RKO (cell line): ENCODE data around the gene NCAPD2.
"Not testable (repeated sequence)": the region's sequence is repeated elsewhere in the genome, so short reads cannot be mapped to it uniquely, and the experiment has no call there.

Source experiments
- DNase-seq: peaks from one replicate; pipeline ENCODE4 v3.0.0-alpha.2; 2016; ENCODE audit warnings: low spot score

NCAPD2 gene

GRCh38 chr12:6497291-6497690 lies 3.4 kb downstream of the NCAPD2 start:
- DNase-seq, result not testable (repeated sequence)

DNA sequence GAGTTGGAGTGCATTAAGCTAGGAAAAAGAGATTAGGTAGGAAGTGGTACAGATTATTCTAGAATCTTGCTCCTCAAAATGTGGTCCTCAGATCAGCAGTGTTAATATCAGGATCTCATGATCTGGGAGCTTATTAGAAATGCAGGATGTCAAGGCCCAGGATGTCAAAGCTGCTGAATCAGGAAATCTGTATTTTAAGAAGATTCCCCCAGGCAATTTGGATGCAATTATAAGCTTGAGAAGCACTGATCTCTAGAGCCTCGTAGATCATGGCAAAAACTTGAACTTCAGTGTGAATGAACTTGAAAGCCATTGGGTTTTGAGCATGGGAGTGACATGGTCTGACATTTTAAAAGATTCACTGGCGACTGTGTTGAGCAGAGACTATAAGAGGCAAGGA lies 6.6 kb downstream of the NCAPD2 start:
- no peak for DNase-seq

DNA sequence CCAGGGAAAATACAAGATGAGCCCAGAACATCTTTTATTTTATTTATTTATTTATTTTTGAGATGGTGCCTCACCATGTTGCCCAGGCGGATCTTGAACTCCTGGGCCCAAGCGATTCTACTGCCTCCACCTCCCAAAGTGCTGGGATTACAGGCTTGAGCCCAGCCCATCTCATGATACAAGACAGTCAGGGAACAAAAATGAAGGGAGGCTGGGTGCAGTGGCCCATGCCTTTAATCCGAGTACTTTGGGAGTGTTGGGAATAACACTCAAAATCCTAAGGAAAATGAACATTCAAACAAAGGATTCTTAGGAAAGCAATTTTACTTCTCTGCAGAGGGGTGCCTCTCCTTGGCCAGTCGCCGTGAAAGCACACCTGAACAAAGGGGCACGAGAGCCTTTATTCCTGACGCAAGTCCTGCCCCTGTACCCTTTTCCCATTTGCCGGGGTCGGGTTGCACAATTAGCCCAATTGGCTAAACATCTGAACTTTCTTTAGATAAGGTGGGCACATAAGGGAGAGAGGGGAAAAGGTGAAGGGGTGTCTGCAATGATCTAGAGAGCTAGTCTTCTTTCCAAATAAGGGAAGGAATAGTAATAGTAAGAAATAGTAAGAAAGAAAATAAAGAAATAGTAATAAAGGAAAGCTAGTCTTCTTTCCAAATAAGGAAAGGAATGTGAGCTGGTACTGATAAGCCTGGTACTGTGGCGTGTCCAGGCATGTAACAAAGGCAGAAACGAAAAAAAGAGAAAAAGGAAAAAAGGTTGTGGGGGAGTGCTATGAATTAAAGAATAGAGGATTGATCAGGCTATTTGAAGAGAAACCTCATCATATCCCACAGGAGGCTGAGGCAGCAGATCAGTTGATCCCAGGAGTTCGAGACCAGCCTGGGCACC lies 13.4 kb downstream of the NCAPD2 start:
- no peak for DNase-seq

GRCh38 chr12:6508087-6508486 lies 14.2 kb downstream of the NCAPD2 start:
- no peak for DNase-seq

DNA sequence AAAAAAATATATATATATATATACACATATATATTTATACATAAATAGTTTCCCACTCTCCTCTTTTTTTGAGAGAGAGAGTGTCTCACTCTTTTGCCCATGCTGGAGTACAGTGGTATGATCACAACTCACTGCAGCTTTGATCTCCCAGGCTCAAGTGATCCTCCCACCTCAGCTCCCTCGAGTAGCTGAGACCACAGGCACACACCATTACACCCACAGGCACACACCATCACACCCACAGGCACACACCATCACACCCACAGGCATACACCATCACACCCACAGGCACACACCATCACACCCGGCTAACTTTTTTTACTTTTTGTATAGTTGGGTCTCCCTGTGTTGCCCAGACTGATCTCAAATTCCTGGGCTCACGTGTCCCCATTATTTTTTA lies 26.3 kb downstream of the NCAPD2 start:
- no peak for DNase-seq

GRCh38 chr12:6522193-6522592 lies 28.3 kb downstream of the NCAPD2 start:
- no peak for DNase-seq

DNA sequence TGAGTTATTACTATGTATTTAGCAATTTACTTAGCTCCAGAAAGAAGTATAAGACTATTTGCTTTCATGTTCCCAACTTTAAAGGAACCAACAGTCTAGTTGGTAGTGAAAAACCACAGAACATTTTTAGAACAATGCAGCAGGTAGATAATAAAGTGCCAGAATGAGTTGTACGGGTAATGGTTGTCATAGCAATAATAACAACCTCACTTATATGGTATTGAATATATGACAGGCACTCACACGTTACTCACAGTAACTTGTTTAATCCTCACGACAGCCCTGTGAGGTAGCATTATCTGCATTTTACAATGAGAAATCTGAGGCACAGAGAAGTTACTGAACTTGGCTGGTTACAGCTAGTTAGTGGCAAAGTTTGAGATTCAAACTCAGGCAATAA lies 29.8 kb downstream of the NCAPD2 start:
- DNase-seq, result no peak

GRCh38 chr12:6524648-6525047 lies 30.7 kb downstream of the NCAPD2 start:
- DNase-seq, result no peak

GRCh38 chr12:6526201-6526600 lies 32.3 kb downstream of the NCAPD2 start:
- DNase-seq, result no peak

DNA sequence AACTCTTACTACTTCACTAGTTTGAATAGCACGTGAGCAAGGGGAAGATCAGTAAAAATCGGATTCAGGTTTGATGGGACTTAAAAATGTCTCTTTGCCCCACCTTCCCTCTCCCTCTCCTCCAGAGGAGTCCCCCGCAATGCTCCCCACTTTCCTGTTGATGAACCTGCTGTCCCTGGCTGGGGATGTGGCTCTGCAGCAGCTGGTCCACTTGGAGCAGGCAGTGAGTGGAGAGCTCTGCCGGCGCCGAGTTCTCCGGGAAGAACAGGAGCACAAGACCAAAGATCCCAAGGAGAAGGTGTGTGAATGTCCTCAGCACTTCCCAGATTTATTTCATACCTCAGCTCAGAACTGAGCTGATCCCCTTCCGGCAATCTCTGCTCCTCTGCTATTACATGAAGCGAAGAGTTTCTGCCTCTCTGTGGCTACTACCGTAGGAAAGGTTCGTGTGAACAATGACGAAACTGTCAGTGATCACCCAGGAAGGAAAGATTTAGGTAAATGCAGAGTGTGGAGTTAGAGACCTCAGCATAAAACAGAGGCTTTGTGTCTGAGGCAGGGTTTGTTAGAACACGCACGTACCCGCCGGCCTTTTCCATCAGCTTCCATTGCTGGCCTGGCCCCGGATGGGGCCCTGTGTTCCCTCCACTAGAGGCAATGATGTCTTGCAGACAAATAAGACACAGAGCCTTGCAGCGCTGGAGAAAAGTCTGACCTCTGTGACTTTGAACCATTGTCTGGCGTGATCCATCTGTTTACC lies 33.0 kb downstream of the NCAPD2 start:
- DNase-seq, result no peak

GRCh38 chr12:6527711-6528110 lies 33.8 kb downstream of the NCAPD2 start:
- no peak for DNase-seq

- no peak for DNase-seq
Observed at GRCh38 chr12:6528539-6529235, 34.8 kb downstream of the NCAPD2 start.

DNA sequence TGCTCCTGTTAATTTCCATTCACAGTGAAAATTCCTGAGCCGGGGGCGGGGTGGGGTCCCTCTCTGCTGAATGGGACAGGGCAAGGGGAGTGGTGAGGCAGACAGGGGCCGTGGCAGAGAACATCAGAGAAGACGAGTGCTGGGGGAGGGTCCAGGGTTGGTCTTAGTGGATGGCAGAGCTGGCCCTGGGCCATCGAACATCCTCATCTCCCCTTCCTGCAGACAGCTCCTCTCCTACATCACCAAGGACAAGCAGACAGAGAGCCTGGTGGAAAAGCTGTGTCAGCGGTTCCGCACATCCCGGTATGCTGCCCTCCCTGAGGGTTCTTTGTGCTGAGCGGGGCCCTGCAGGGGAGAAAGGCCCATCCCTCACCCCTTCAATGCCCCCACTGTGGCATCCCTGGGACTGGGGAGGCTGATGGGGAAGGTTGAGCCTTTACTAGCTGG lies 35.4 kb downstream of the NCAPD2 start:
- DNase-seq, result no peak

DNA sequence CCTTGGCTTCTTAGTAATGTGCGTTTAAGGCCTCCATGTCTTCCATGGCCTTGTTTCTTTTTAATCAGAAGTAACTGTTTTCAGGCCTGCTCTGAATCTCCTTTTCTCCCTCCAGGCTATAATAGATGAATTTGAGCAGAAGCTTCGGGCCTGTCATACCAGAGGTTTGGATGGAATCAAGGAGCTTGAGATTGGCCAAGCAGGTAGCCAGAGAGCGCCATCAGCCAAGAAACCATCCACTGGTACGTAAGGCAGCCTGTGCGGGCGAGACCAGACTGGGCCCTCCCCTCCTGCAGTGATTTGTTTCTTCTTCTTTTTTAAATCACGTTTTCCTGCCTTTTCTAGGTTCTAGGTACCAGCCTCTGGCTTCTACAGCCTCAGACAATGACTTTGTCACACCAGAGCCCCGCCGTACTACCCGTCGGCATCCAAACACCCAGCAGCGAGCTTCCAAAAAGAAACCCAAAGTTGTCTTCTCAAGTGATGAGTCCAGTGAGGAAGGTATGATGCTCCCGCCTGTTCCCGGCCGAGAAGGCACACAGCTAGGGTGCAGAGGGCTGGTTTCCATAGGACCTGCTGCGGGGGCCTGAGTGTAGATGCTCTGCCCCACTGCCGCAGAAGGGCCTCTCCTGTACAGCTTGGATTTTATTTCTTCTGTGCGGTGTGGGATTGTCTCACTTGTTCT lies 36.8 kb downstream of the NCAPD2 start:
- no peak for DNase-seq

DNA sequence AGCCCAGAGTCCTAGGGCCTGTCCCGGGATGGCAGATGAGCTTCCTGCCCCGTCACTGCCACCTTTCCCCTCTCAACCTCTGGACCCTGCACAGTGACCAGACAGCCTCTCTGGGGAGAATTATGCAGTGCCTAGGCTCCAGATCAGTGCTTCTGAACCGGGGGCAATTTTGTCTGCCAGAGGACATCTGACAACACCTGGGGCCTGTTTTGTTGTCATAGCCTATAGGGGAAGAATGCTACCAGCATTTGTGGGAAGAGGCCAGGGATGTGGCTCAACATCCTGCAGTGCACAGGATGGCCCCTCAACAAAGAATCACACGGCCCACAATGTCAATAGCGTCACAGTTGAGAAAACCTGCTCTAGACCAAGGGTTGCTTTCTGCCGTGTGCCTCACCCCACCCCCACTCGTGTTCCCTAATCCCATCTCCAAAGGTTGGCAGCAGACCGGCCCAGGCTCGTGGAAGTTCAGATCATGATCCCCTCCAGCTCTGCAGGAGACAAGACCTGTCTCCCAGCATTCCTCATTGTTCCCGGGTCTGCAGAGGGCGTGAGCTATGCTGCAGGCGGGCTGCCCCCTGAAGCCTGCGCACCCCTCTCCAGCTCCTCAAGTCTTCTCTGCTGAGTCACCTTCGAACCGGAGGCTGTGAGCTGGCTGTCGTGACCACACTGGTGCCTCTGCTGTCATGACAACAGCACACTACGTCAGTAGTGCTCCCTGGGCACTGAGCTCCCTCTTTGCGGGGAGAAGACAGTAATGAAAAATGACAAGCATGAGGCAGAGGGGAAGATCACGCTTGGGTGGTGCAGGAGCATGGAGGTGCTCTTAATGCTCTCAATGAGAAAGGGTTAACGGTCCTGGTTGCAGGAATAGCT lies 38.4 kb downstream of the NCAPD2 start:
- peak; percentile 97 for DNase-seq

DNA sequence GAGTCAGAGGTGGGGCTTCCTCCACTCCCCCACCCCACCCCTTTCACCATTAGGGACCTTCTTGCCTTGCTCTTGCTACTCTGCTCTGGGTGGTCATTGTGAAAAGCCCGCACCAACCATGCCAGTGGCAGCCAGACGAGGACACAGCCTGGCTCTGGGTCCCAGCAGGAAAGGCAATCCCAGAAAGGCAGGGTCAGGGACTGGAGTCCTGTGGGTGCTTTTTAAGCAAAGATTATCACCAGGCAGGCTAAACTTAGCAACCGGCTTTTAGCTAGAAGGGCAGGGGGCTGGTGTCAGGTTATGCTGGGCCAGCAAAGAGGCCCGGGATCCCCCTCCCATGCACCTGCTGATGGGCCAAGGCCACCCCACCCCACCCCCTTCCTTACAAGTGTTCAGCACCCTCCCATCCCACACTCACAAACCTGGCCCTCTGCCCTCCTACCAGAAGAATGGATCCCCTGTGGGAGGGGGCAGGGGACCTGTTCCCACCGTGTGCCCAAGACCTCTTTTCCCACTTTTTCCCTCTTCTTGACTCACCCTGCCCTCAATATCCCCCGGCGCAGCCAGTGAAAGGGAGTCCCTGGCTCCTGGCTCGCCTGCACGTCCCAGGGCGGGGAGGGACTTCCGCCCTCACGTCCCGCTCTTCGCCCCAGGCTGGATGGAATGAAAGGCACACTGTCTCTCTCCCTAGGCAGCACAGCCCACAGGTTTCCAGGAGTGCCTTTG lies 39.2 kb downstream of the NCAPD2 start:
- peak; percentile 73 for DNase-seq

- no peak for DNase-seq
Observed at GRCh38 chr12:6533653-6533922, 39.7 kb downstream of the NCAPD2 start.

GRCh38 chr12:6533923-6534694 lies 40.2 kb downstream of the NCAPD2 start, which contains the start of gene GAPDH:
TSS of gene GAPDH (plus strand) at chr12:6534517. CDS start at chr12:6534833, 316 bp downstream.
- peak; percentile 98 for DNase-seq

DNA sequence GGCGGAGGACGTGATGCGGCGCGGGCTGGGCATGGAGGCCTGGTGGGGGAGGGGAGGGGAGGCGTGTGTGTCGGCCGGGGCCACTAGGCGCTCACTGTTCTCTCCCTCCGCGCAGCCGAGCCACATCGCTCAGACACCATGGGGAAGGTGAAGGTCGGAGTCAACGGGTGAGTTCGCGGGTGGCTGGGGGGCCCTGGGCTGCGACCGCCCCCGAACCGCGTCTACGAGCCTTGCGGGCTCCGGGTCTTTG lies 40.7 kb downstream of the NCAPD2 start:
- DNase-seq, result no peak
